KMS-11 (cell line): Measurements from ENCODE around the gene NECTIN1.

Experiments
- H2AFZ ChIP-seq: fragments of 200-600 bp; sonication (generic); 2 replicates; pipeline ENCODE4 v1.6.1; 2016; ENCODE audit warnings: antibody characterized with exemption, mixed run types, low read depth
- H3K27ac ChIP-seq: fragments of 200-600 bp; sonication (generic); 2 replicates; pipeline ENCODE4 v1.6.1; 2016; ENCODE audit warnings: mild to moderate bottlenecking, mixed run types
- H3K27me3 ChIP-seq: fragments of 200-600 bp; sonication (generic); 2 replicates; pipeline ENCODE4 v1.6.1; 2017; ENCODE audit warnings: mild to moderate bottlenecking, low read depth, mixed run types, moderate library complexity; ENCODE audit not compliant: insufficient read depth
- H3K36me3 ChIP-seq: fragments of 200-600 bp; sonication (generic); 2 replicates; pipeline ENCODE4 v1.6.1; 2017; ENCODE audit warnings: mild to moderate bottlenecking, mixed run types; ENCODE audit not compliant: insufficient read depth
- H3K4me1 ChIP-seq: fragments of 200-600 bp; sonication (generic); 2 replicates; pipeline ENCODE4 v1.6.1; 2016; ENCODE audit warnings: mild to moderate bottlenecking, low read depth, mixed run types; ENCODE audit not compliant: poor library complexity, severe bottlenecking
- H3K4me2 ChIP-seq: fragments of 200-600 bp; sonication (generic); 2 replicates; pipeline ENCODE4 v1.7.0; 2016; ENCODE audit warnings: mild to moderate bottlenecking, mixed run types
- H3K4me3 ChIP-seq: fragments of 200-600 bp; sonication (generic); IDR thresholded peaks from 2 replicates; pipeline ENCODE4 v1.6.1; 2017; ENCODE audit warnings: low read depth, low read length, mixed read lengths; ENCODE audit not compliant: insufficient read depth
- H3K79me2 ChIP-seq: fragments of 200-600 bp; sonication (generic); 2 replicates; pipeline ENCODE4 v1.6.1; 2016; ENCODE audit warnings: low read depth, mixed run types; ENCODE audit not compliant: insufficient read depth
- H3K9ac ChIP-seq: fragments of 200-600 bp; sonication (generic); 2 replicates; pipeline ENCODE4 v1.6.1; 2016; ENCODE audit warnings: mild to moderate bottlenecking, mixed run types
- H4K20me1 ChIP-seq: fragments of 200-600 bp; sonication (generic); 2 replicates; pipeline ENCODE4 v1.6.1; 2016; ENCODE audit warnings: mild to moderate bottlenecking, mixed run types; ENCODE audit not compliant: insufficient read depth
- TF ChIP-seq, protein P1 (sequence below): fragments of 200-600 bp; sonication (generic); conservative IDR thresholded peaks from 2 replicates; pipeline ENCODE4 v1.6.1; 2017; ENCODE audit warnings: low read depth, mild to moderate bottlenecking, antibody characterized with exemption, low read length, moderate library complexity, mixed read lengths

NECTIN1 gene

DNA sequence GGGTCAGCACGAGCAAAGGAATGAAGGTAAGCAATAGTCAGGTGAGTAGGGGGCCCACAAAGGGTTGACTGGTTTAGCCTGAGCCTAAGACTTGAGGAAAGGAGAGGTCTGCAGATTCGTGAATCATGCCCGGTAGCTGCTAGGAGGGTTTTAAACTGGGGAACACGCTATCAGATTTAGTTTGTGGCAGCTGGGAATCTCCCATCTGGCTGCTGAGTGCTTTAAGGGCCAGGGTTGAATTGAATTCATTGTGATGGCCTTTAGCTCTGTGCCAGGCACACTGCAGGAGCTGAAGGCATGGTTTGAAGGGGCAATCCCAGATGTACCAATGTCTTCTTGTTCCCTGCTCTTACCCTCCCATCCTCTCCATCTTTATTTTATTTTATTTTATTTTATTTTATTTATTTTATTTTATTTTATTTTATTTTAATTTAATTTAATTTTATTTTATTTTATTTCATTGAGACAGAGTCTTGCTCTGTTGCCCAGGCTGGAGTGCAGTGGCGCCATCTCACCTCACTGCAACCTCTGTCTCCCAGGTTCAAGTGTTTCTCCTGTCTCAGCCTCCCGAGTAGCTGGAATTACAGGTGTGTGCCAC is 1.9 kb upstream of the NECTIN1 start:
- Histone ChIP-seq H3K4me3 (no peak overlapping the region), H3K27me3 (no peaks in the 10 kb centered on the region), H3K79me2 (0 out of 2 replicates have a peak, but pooled peaks cover 18% of the 10 kb centered on the region), H3K4me1 (peaks cover 10% of the 10 kb centered on the region), H3K27ac (no peak overlapping the region), H2AFZ (no peak overlapping the region), H4K20me1 (no peaks in the 10 kb centered on the region), H3K36me3 (no peaks in the 10 kb centered on the region), H3K9ac (no peak overlapping the region), H3K4me2 (no peak overlapping the region)
- TF ChIP-seq, protein P1, sequence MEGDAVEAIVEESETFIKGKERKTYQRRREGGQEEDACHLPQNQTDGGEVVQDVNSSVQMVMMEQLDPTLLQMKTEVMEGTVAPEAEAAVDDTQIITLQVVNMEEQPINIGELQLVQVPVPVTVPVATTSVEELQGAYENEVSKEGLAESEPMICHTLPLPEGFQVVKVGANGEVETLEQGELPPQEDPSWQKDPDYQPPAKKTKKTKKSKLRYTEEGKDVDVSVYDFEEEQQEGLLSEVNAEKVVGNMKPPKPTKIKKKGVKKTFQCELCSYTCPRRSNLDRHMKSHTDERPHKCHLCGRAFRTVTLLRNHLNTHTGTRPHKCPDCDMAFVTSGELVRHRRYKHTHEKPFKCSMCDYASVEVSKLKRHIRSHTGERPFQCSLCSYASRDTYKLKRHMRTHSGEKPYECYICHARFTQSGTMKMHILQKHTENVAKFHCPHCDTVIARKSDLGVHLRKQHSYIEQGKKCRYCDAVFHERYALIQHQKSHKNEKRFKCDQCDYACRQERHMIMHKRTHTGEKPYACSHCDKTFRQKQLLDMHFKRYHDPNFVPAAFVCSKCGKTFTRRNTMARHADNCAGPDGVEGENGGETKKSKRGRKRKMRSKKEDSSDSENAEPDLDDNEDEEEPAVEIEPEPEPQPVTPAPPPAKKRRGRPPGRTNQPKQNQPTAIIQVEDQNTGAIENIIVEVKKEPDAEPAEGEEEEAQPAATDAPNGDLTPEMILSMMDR: no peak

- Histone ChIP-seq H3K27me3 (no peaks in the 10 kb centered on the region), H3K36me3 (no peaks in the 10 kb centered on the region), H3K4me3 (no peak overlapping the region), H3K9ac (no peak overlapping the region), H4K20me1 (no peaks in the 10 kb centered on the region), H3K4me1 (peaks cover 12% of the 10 kb centered on the region), H3K4me2 (peak overlapping the region; percentile 21; the same call in 1 of the 2 replicates), H3K27ac (no peak overlapping the region), H2AFZ (peak overlapping the region; percentile 75; the same call in 1 of the 2 replicates), H3K79me2 (0 out of 2 replicates have a peak, but pooled peaks cover 18% of the 10 kb centered on the region)
- TF ChIP-seq, protein P1: no peak
Measured at GRCh38 chr11:119729951-119730613, 1.1 kb upstream of the NECTIN1 start.

GRCh38 chr11:119729581-119729927 is 554 bp upstream of the NECTIN1 start:
- H3K4me2 ChIP-seq: peak overlapping the region; percentile 21; the same call in 1 of the 2 replicates
- H4K20me1 ChIP-seq: no peaks in the 10 kb centered on the region
- no peak overlapping the region for H3K4me3 ChIP-seq
- H3K27me3 ChIP-seq: no peaks in the 10 kb centered on the region
- TF ChIP-seq, protein P1: peak; percentile 38
- peaks cover 12% of the 10 kb centered on the region for H3K4me1 ChIP-seq
- H3K9ac ChIP-seq: no peak overlapping the region
- peaks cover 18% of the 10 kb centered on the region; the same call in 1 of the 2 replicates for H3K79me2 ChIP-seq
- no peaks in the 10 kb centered on the region for H3K36me3 ChIP-seq
- no peak overlapping the region for H3K27ac ChIP-seq
- peak overlapping the region; percentile 75 for H2AFZ ChIP-seq

GRCh38 chr11:119728211-119728626 is 781 bp downstream of the NECTIN1 start:
- H3K79me2 ChIP-seq: peaks cover 18% of the 10 kb centered on the region; the same call in 1 of the 2 replicates
- no peaks in the 10 kb centered on the region for H3K36me3 ChIP-seq
- peak overlapping the region; percentile 42; the same call in 1 of the 2 replicates for H3K4me2 ChIP-seq
- H2AFZ ChIP-seq: peak overlapping the region; percentile 26; the same call in 1 of the 2 replicates
- H4K20me1 ChIP-seq: no peaks in the 10 kb centered on the region
- TF ChIP-seq, protein P1: no peak
- H3K27ac ChIP-seq: no peak overlapping the region
- peaks cover 12% of the 10 kb centered on the region for H3K4me1 ChIP-seq
- peak overlapping the region; percentile 35; the same call in 1 of the 2 replicates for H3K9ac ChIP-seq
- no peaks in the 10 kb centered on the region for H3K27me3 ChIP-seq
- H3K4me3 ChIP-seq: no peak overlapping the region
